ENCODE measurements around the gene FGR. TPM values are rescaled to one million over a fixed set of nuclear protein-coding genes. Genes with fewer than 3 reads are reported as not detected.
A peak's percentile ranks its signal among the peaks of the same experiment; 100 is the strongest.

FGR gene
- total and polyA plus RNA-seq, 2 of the 13 experiments (the other 11 are each of a cell fraction or from before 2014, with no cell fraction given) = not detected

- no peak for TF ChIP-seq CENPT (CRISPR knock-in tag; IDR thresholded peaks at IDR 0.05; ENCODE audit: low read depth)
- TF ChIP-seq PPARG (CRISPR knock-in tag; conservative IDR thresholded peaks at IDR 0.05) = peak; percentile 81
- TF ChIP-seq, protein P1, sequence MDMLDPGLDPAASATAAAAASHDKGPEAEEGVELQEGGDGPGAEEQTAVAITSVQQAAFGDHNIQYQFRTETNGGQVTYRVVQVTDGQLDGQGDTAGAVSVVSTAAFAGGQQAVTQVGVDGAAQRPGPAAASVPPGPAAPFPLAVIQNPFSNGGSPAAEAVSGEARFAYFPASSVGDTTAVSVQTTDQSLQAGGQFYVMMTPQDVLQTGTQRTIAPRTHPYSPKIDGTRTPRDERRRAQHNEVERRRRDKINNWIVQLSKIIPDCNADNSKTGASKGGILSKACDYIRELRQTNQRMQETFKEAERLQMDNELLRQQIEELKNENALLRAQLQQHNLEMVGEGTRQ (IDR thresholded peaks at IDR 0.05; ENCODE audit: low read depth, low read length) = no peak
- TF ChIP-seq, protein P1 (CRISPR knock-in tag; IDR thresholded peaks at IDR 0.05; ENCODE audit: borderline replicate concordance) = peak; percentile 16; the same call in 1 of the 2 replicates
- no peak for TF ChIP-seq MATR3 (CRISPR knock-in tag; IDR thresholded peaks at IDR 0.05)
- TF ChIP-seq KDM4B (CRISPR knock-in tag; IDR thresholded peaks at IDR 0.05) = peak; percentile 69; the same call in 1 of the 2 replicates
- TF ChIP-seq, protein P2, sequence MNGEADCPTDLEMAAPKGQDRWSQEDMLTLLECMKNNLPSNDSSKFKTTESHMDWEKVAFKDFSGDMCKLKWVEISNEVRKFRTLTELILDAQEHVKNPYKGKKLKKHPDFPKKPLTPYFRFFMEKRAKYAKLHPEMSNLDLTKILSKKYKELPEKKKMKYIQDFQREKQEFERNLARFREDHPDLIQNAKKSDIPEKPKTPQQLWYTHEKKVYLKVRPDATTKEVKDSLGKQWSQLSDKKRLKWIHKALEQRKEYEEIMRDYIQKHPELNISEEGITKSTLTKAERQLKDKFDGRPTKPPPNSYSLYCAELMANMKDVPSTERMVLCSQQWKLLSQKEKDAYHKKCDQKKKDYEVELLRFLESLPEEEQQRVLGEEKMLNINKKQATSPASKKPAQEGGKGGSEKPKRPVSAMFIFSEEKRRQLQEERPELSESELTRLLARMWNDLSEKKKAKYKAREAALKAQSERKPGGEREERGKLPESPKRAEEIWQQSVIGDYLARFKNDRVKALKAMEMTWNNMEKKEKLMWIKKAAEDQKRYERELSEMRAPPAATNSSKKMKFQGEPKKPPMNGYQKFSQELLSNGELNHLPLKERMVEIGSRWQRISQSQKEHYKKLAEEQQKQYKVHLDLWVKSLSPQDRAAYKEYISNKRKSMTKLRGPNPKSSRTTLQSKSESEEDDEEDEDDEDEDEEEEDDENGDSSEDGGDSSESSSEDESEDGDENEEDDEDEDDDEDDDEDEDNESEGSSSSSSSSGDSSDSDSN (CRISPR knock-in tag; IDR thresholded peaks at IDR 0.05) = peak; percentile 88
- TF ChIP-seq BRF2 (CRISPR knock-in tag; IDR thresholded peaks at IDR 0.05) = no peak
- TF ChIP-seq, protein P3, sequence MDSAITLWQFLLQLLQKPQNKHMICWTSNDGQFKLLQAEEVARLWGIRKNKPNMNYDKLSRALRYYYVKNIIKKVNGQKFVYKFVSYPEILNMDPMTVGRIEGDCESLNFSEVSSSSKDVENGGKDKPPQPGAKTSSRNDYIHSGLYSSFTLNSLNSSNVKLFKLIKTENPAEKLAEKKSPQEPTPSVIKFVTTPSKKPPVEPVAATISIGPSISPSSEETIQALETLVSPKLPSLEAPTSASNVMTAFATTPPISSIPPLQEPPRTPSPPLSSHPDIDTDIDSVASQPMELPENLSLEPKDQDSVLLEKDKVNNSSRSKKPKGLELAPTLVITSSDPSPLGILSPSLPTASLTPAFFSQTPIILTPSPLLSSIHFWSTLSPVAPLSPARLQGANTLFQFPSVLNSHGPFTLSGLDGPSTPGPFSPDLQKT (CRISPR knock-in tag; IDR thresholded peaks at IDR 0.05; ENCODE audit: borderline replicate concordance) = no peak
- TF ChIP-seq ZFY (CRISPR knock-in tag; IDR thresholded peaks at IDR 0.05) = peak; percentile 50; the same call in 1 of the 2 replicates
- TF ChIP-seq SIN3B (IDR thresholded peaks at IDR 0.05; ENCODE audit: low read length) = no peak
- no peak for TF ChIP-seq MED8 (CRISPR knock-in tag; IDR thresholded peaks at IDR 0.05; ENCODE audit: insufficient replicate concordance)
- peak; percentile 96 for TF ChIP-seq ZNF12 (CRISPR knock-in tag; IDR thresholded peaks at IDR 0.05)
- peak; percentile 56; the same call in 1 of the 2 replicates for TF ChIP-seq ZBTB4 (CRISPR knock-in tag; IDR thresholded peaks at IDR 0.05; ENCODE audit: borderline replicate concordance)
Observed at GRCh38 chr1:27563591-27564471, 71.2 kb downstream of the FGR start (continued).
